DND-41 (cell line): ENCODE measurements around the gene VASP.

ENCODE experiments used
- CTCF ChIP-seq: IDR thresholded peaks from 2 replicates; pipeline ENCODE4 v1.5.1; 2012; ENCODE audit warnings: borderline replicate concordance, low read length, moderate library complexity, mild to moderate bottlenecking; ENCODE audit not compliant: poor library complexity, severe bottlenecking; ENCODE audit errors: extremely low read depth
- EZH2 ChIP-seq: IDR thresholded peaks from 3 replicates; pipeline ENCODE4 v1.6.1; 2012; ENCODE audit warnings: borderline replicate concordance, low read depth, mild to moderate bottlenecking, moderate library complexity, low read length, inconsistent platforms; ENCODE audit not compliant: severe bottlenecking

- TF ChIP-seq CTCF (no peak), EZH2 (no peak)
Measured at GRCh38 chr19:45505151-45505995, 1.9 kb upstream of the VASP start.
